Measurements from ENCODE around the gene ZSWIM8. TPM values are rescaled to one million over a fixed set of nuclear protein-coding genes. Genes with fewer than 3 reads are reported as not detected.

The ZSWIM8 gene
- total and polyA plus RNA-seq, 2 donors (not counting 1 experiment from before 2014, with no cell fraction given): 37.9 to 60.9 TPM

- no peaks in the 10 kb centered on the region for H4K20me1 ChIP-seq (ENCODE audit: control insufficient read depth, extremely low read depth, insufficient read depth, low read length)
- H3K9me3 ChIP-seq (ENCODE audit: control insufficient read depth, insufficient read depth, low read depth, low read length): no peaks in the 10 kb centered on the region
- DNase-seq (ENCODE audit: low read depth in 2 of 2): no peak
- no peak overlapping the region for H3K27ac ChIP-seq (ENCODE audit: insufficient read depth, low read length)
- H3K36me3 ChIP-seq (ENCODE audit: control insufficient read depth, insufficient read depth, low read length): peaks cover 31% of the 10 kb centered on the region
- no peaks in the 10 kb centered on the region for H3K4me1 ChIP-seq (ENCODE audit: control insufficient read depth, extremely low read depth, insufficient read depth, low read length)
- H3K4me3 ChIP-seq (replicated peaks in 1 of 4; ENCODE audit: control extremely low read depth in 1 of 4, insufficient read depth in 1 of 4, low read depth in 3 of 4, low read length in 4 of 4): no peak overlapping the region
- no peak overlapping the region for H2AFZ ChIP-seq (ENCODE audit: low read length)
- H3K79me2 ChIP-seq (ENCODE audit: control insufficient read depth, insufficient read depth, low read length): no peaks in the 10 kb centered on the region
- H3K27me3 ChIP-seq (ENCODE audit: control insufficient read depth, insufficient read depth, low read length): no peaks in the 10 kb centered on the region
- H3K9ac ChIP-seq (ENCODE audit: insufficient read depth, low read length): no peak overlapping the region
- H3K4me2 ChIP-seq (ENCODE audit: extremely low read depth, insufficient read depth, low read length): no peak overlapping the region
- no peak for TF ChIP-seq CTCF (conservative IDR thresholded peaks at IDR 0.05 in 1 of 2, IDR thresholded peaks at IDR 0.05 in 1 of 2; ENCODE audit: low read depth in 1 of 2, low read length in 2 of 2)
These were observed 15.8 kb downstream of the ZSWIM8 start for GRCh38 chr10:73801253-73801590.

GRCh38 chr10:73802276-73802991 is 17.0 kb downstream of the ZSWIM8 start:
- Histone ChIP-seq H3K4me1 (ENCODE audit: control insufficient read depth, extremely low read depth, insufficient read depth, low read length) (no peaks in the 10 kb centered on the region), H3K9ac (ENCODE audit: insufficient read depth, low read length) (no peak overlapping the region), H3K36me3 (ENCODE audit: control insufficient read depth, insufficient read depth, low read length) (peaks cover 28% of the 10 kb centered on the region), H3K79me2 (ENCODE audit: control insufficient read depth, insufficient read depth, low read length) (no peaks in the 10 kb centered on the region), H3K27me3 (ENCODE audit: control insufficient read depth, insufficient read depth, low read length) (no peaks in the 10 kb centered on the region), H3K27ac (ENCODE audit: insufficient read depth, low read length) (no peak overlapping the region), H3K4me2 (ENCODE audit: extremely low read depth, insufficient read depth, low read length) (no peak overlapping the region), H3K9me3 (ENCODE audit: control insufficient read depth, insufficient read depth, low read depth, low read length) (no peaks in the 10 kb centered on the region), H2AFZ (ENCODE audit: low read length) (no peak overlapping the region), H3K4me3 (replicated peaks in 1 of 4; ENCODE audit: control extremely low read depth in 1 of 4, insufficient read depth in 1 of 4, low read depth in 3 of 4, low read length in 4 of 4) (no peak overlapping the region), H4K20me1 (ENCODE audit: control insufficient read depth, extremely low read depth, insufficient read depth, low read length) (no peaks in the 10 kb centered on the region)
- TF ChIP-seq CTCF (conservative IDR thresholded peaks at IDR 0.05 in 1 of 2, IDR thresholded peaks at IDR 0.05 in 1 of 2; ENCODE audit: low read depth in 1 of 2, low read length in 2 of 2) (peak in 1 of 2 donors; percentile 6), EZH2 (IDR thresholded peaks at IDR 0.05; ENCODE audit: low read length, missing control alignments) (no peak)
- no peak for DNase-seq (ENCODE audit: low read depth in 2 of 2)

DNA sequence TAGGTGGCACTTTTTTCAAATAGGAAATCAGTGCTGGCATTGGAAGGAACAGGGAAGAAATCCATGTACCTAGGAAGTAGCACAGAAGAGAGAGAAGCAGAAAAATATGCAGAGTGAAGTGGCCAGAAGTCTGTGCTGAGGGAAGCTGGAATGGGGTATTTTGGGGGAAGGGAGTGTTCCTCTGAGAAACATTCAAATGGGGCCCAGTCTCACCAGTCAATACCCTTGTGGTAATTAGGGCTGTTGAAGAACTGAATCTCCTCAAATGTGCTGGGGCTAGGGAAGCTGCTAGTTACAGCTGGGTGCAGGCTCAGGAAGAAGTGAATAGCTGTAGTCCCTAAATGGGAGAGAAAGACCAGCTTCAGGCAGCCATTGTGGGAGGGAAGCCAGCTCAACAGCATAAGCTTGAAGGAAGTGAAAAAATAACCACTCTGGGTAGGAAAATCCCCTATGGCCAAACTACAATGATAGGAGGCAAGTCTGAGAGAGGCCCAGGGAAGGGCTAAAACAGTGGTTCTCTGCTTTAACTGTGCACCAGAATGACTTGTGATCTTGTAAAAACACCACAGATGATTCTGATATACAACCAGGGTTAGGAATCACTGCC is 18.4 kb downstream of the ZSWIM8 start:
- no peaks in the 10 kb centered on the region for H3K79me2 ChIP-seq (ENCODE audit: control insufficient read depth, insufficient read depth, low read length)
- DNase-seq (ENCODE audit: low read depth in 2 of 2): no peak
- H3K9me3 ChIP-seq (ENCODE audit: control insufficient read depth, insufficient read depth, low read depth, low read length): no peaks in the 10 kb centered on the region

More for the DNA sequence above, 18.4 kb downstream of the ZSWIM8 start:
- Histone ChIP-seq H2AFZ (ENCODE audit: low read length) (no peak overlapping the region), H4K20me1 (ENCODE audit: control insufficient read depth, extremely low read depth, insufficient read depth, low read length) (no peaks in the 10 kb centered on the region), H3K4me2 (ENCODE audit: extremely low read depth, insufficient read depth, low read length) (no peak overlapping the region), H3K9ac (ENCODE audit: insufficient read depth, low read length) (no peak overlapping the region), H3K36me3 (ENCODE audit: control insufficient read depth, insufficient read depth, low read length) (peaks cover 30% of the 10 kb centered on the region), H3K4me3 (replicated peaks in 1 of 4; ENCODE audit: control extremely low read depth in 1 of 4, insufficient read depth in 1 of 4, low read depth in 3 of 4, low read length in 4 of 4) (no peak overlapping the region), H3K27ac (ENCODE audit: insufficient read depth, low read length) (no peak overlapping the region), H3K4me1 (ENCODE audit: control insufficient read depth, extremely low read depth, insufficient read depth, low read length) (no peaks in the 10 kb centered on the region), H3K27me3 (ENCODE audit: control insufficient read depth, insufficient read depth, low read length) (no peaks in the 10 kb centered on the region)
- no peak for TF ChIP-seq CTCF (conservative IDR thresholded peaks at IDR 0.05 in 1 of 2, IDR thresholded peaks at IDR 0.05 in 1 of 2; ENCODE audit: low read depth in 1 of 2, low read length in 2 of 2)
- no peak for TF ChIP-seq EZH2 (IDR thresholded peaks at IDR 0.05; ENCODE audit: low read length, missing control alignments)
